HepG2 (cell line): ENCODE data around the gene SESN2. TPM values are rescaled to one million over a fixed set of nuclear protein-coding genes. Genes with fewer than 3 reads are reported as not detected.

Experiments
- ASH2L ChIP-seq: fragments of 300-600, 200-600 bp; sonication (generic); IDR thresholded peaks from 2 replicates; pipeline ENCODE4 v1.7.0; 2017; ENCODE audit warnings: low read depth, mild to moderate bottlenecking, moderate library complexity, mixed read lengths, low read length; ENCODE audit not compliant: insufficient read length
- CBX5 ChIP-seq: sonication (generic); formaldehyde crosslinking; IDR thresholded peaks from 2 replicates; pipeline ENCODE4 v1.4.0; 2020; ENCODE audit warnings: missing genetic modification reagents, borderline replicate concordance
- CCAR2 ChIP-seq: fragments of 200-400 bp; formaldehyde crosslinking; optimal IDR thresholded peaks from 2 replicates; pipeline ENCODE3; 2018; ENCODE audit warnings: low read depth, mild to moderate bottlenecking, low read length, moderate library complexity
- JDP2 ChIP-seq: sonication (generic); formaldehyde crosslinking; IDR thresholded peaks from 2 replicates; pipeline ENCODE4 v1.8.1; 2022; ENCODE audit warnings: missing genetic modification reagents, borderline replicate concordance
- KDM2A ChIP-seq: sonication (generic); formaldehyde crosslinking; IDR thresholded peaks from 2 replicates; pipeline ENCODE4 v1.4.0; 2020; ENCODE audit warnings: low read depth, missing genetic modification reagents, borderline replicate concordance
- KMT2B ChIP-seq: IDR thresholded peaks from 2 replicates; pipeline ENCODE4 v1.6.1; 2016; ENCODE audit warnings: missing genetic modification reagents, missing compliant biosample characterization
- LCORL ChIP-seq, 2 experiments: fragments of 450-650 bp in 1 of 2; sonication (generic) in 1 of 2; formaldehyde crosslinking in 1 of 2; IDR thresholded peaks; 2 replicates each; pipeline versions ENCODE4 v1.5.0 to v1.6.1; 2017 to 2020; ENCODE audit warnings: antibody characterized with exemption in 1 of 2, missing genetic modification reagents in 1 of 2
- PHF8 ChIP-seq: sonication (generic); formaldehyde crosslinking; IDR thresholded peaks from 2 replicates; pipeline ENCODE4 v1.5.0; 2020; ENCODE audit warnings: missing genetic modification reagents
- POLR2A ChIP-seq, 2 experiments: IDR thresholded peaks; 2 replicates each; pipeline ENCODE4 v1.6.1; 2011; ENCODE audit warnings: low read depth in 2 of 2, low read length in 2 of 2, mild to moderate bottlenecking in 1 of 2, moderate library complexity in 1 of 2; ENCODE audit not compliant: insufficient read depth in 1 of 2
- PRPF4 ChIP-seq: fragments of 200-400 bp; formaldehyde crosslinking; IDR thresholded peaks from 2 replicates; pipeline ENCODE4 v1.6.1; 2016; ENCODE audit warnings: low read length, low read depth; ENCODE audit not compliant: poor library complexity, severe bottlenecking
- RFX1 ChIP-seq: fragments of 450-650 bp; IDR thresholded peaks from 2 replicates; pipeline ENCODE4 v1.6.1; 2017
- SKI ChIP-seq: fragments of 450-650 bp; IDR thresholded peaks from one replicate; pipeline ENCODE4 v1.6.1; 2018; ENCODE audit warnings: mild to moderate bottlenecking; ENCODE audit not compliant: partially characterized antibody
- SMC3 ChIP-seq: IDR thresholded peaks from 2 replicates; pipeline ENCODE4 v1.6.1; 2011; ENCODE audit warnings: low read length, improper control_type of control experiment
- SNRNP70 ChIP-seq: fragments of 200-400 bp; formaldehyde crosslinking; IDR thresholded peaks from 2 replicates; pipeline ENCODE4 v1.6.1; 2017; ENCODE audit warnings: mild to moderate bottlenecking, low read depth, low read length, moderate library complexity
- TCF7 ChIP-seq: sonication (generic); IDR thresholded peaks from 2 replicates; pipeline ENCODE4 v1.6.1; 2016; ENCODE audit warnings: antibody characterized with exemption, low read depth
- THYN1 ChIP-seq: sonication (generic); formaldehyde crosslinking; IDR thresholded peaks from 2 replicates; pipeline ENCODE4 v1.8.1; 2023; ENCODE audit warnings: low read depth, mild to moderate bottlenecking, moderate library complexity, missing genetic modification reagents, borderline replicate concordance
- ZKSCAN5 ChIP-seq: sonication (generic); formaldehyde crosslinking; IDR thresholded peaks from 2 replicates; pipeline ENCODE4 v1.5.1; 2020; ENCODE audit warnings: mild to moderate bottlenecking, missing genetic modification reagents
- ZNF121 ChIP-seq: sonication (generic); formaldehyde crosslinking; IDR thresholded peaks from 2 replicates; pipeline ENCODE4 v1.5.0; 2020; ENCODE audit warnings: mild to moderate bottlenecking, missing genetic modification reagents
- ZNF225 ChIP-seq: sonication (generic); formaldehyde crosslinking; IDR thresholded peaks from 2 replicates; pipeline ENCODE4 v1.4.0; 2020; ENCODE audit warnings: mild to moderate bottlenecking, missing genetic modification reagents
- ZNF33B ChIP-seq: sonication (generic); formaldehyde crosslinking; IDR thresholded peaks from 2 replicates; pipeline ENCODE4 v1.5.1; 2020; ENCODE audit warnings: mild to moderate bottlenecking, missing genetic modification reagents
- ZNF562 ChIP-seq: sonication (generic); formaldehyde crosslinking; IDR thresholded peaks from 2 replicates; pipeline ENCODE4 v1.8.0; 2022; ENCODE audit warnings: missing genetic modification reagents, borderline replicate concordance
- ZNF563 ChIP-seq: sonication (generic); formaldehyde crosslinking; IDR thresholded peaks from 2 replicates; pipeline ENCODE4 v1.8.0; 2022; ENCODE audit warnings: mild to moderate bottlenecking, moderate library complexity, missing genetic modification reagents
- ZNF737 ChIP-seq: sonication (generic); formaldehyde crosslinking; IDR thresholded peaks from 2 replicates; pipeline ENCODE4 v1.5.0; 2020; ENCODE audit warnings: missing genetic modification reagents, mild to moderate bottlenecking, borderline replicate concordance
- ZNF891 ChIP-seq: sonication (generic); formaldehyde crosslinking; IDR thresholded peaks from 2 replicates; pipeline ENCODE4 v1.5.0; 2020; ENCODE audit warnings: mild to moderate bottlenecking, missing genetic modification reagents
- polyA plus RNA-seq, 8 experiments: library from polyadenylated mRNA; depleted of rRNA in 3 of 8; stranded (reverse) in 7 of 8; unstranded in 1 of 8; fragments of >200 nt; fragmentation: Illumina TruSeq in 4 of 8; extraction: Trizol in 4 of 8; gene quantifications; 2 replicates each; pipeline versions ENCODE4 v1.2.1 to v1.2.3, GENCODE V29; 2011 to 2016; ENCODE audit warnings: low read depth in 4 of 8, missing spikeins in 1 of 8, mixed read lengths in 1 of 8; ENCODE audit not compliant: insufficient read depth in 1 of 8
- total RNA-seq, 5 experiments: library from RNA; depleted of rRNA; stranded (reverse); fragments of >200 nt; fragmentation: Illumina TruSeq; extraction: Trizol; gene quantifications; 2 replicates each; pipeline ENCODE4 v1.2.3, GENCODE V29; 2016; ENCODE audit warnings: low read depth in 1 of 5
- TF ChIP-seq, protein P1 (sequence below): sonication (generic); formaldehyde crosslinking; IDR thresholded peaks from 2 replicates; pipeline ENCODE4 v1.9.0; 2022; ENCODE audit warnings: missing genetic modification reagents, mild to moderate bottlenecking, borderline replicate concordance
- TF ChIP-seq, protein P2 (sequence below): sonication (generic); formaldehyde crosslinking; IDR thresholded peaks from 2 replicates; pipeline ENCODE4 v1.8.1; 2023; ENCODE audit warnings: mild to moderate bottlenecking, missing genetic modification reagents

Gene SESN2
- total and polyA plus RNA-seq, 2 of the 13 experiments (the other 11 are each of a cell fraction or from before 2014, with no cell fraction given): 13.2 to 19.1 TPM

DNA sequence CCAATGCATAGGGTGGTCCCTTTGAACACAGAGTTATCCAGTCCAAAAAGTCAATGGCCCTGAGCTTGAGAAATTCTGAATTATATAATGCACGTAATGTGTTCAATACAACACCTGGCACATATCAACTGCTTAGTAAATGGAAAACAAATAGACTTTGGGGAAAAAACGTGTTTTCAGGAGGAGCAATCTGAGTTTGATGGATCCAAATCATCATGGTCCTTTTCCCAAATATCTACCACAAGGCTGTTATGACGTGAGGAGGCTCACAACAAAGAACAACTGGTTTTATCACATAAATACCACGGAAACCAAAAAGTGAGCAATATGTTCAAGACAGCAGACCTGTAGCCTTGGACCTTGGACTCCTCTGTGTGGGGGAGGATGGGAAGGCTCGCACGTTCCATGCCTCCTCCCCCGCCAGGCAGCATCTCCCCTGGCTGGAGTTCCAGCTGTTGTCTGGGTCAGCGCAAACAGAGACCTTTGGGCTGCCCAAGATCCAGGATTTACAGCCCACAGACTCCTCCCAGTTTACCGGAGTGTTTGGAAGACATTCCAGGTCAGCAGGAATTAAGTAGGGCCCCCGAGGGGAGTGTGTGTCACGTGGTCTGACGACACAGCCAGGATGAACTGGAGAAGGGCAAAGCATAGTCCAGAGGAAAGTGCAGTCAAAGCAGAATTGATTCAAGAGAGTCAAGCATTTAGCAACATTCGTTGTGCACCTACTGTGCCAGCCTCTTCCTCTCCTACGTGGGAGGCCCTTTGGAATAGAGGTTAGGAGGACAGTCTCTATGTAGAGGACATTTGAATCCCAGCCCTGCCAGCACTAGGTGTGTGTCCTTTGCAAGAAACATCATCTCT lies 37.3 kb downstream of the SESN2 start (continued):
- TF ChIP-seq ZNF562 (CRISPR knock-in tag): no peak
- TF ChIP-seq SKI: peak; percentile 94
- TF ChIP-seq LCORL (IDR thresholded peaks at IDR 0.05): no peak
- TF ChIP-seq LCORL (CRISPR knock-in tag; IDR thresholded peaks at IDR 0.05): peak; percentile 95
- TF ChIP-seq TCF7: no peak
- TF ChIP-seq JDP2 (CRISPR knock-in tag): no peak
- no peak for TF ChIP-seq CCAR2
- no peak for TF ChIP-seq ZNF33B
- TF ChIP-seq, protein P1, sequence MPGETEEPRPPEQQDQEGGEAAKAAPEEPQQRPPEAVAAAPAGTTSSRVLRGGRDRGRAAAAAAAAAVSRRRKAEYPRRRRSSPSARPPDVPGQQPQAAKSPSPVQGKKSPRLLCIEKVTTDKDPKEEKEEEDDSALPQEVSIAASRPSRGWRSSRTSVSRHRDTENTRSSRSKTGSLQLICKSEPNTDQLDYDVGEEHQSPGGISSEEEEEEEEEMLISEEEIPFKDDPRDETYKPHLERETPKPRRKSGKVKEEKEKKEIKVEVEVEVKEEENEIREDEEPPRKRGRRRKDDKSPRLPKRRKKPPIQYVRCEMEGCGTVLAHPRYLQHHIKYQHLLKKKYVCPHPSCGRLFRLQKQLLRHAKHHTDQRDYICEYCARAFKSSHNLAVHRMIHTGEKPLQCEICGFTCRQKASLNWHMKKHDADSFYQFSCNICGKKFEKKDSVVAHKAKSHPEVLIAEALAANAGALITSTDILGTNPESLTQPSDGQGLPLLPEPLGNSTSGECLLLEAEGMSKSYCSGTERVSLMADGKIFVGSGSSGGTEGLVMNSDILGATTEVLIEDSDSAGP (CRISPR knock-in tag): peak; percentile 47; the same call in 1 of the 2 replicates
- no peak for TF ChIP-seq ZNF225
- TF ChIP-seq ZNF891 (CRISPR knock-in tag): no peak
- peak; percentile 37 to 43; a peak in 2 of 4 replicates for TF ChIP-seq POLR2A (IDR thresholded peaks at IDR 0.05; ENCODE audit: insufficient read depth in 1 of 2, low read depth in 2 of 2, low read length in 2 of 2)
- TF ChIP-seq ZNF121 (CRISPR knock-in tag): peak; percentile 12; the same call in 1 of the 2 replicates
- no peak for TF ChIP-seq THYN1 (CRISPR knock-in tag)
- TF ChIP-seq SNRNP70: no peak
- no peak for TF ChIP-seq ZKSCAN5 (CRISPR knock-in tag)
- TF ChIP-seq PRPF4: peak; percentile 54
- no peak for TF ChIP-seq PHF8 (CRISPR knock-in tag)
- no peak for TF ChIP-seq ZNF737 (CRISPR knock-in tag)
- TF ChIP-seq CBX5: peak; percentile 80; the same call in 1 of the 2 replicates
- TF ChIP-seq KDM2A (CRISPR knock-in tag): peak; percentile 78
- TF ChIP-seq KMT2B (CRISPR knock-in tag): no peak; the same call in 1 of the 2 replicates
- no peak for TF ChIP-seq RFX1
- no peak for TF ChIP-seq SMC3
- TF ChIP-seq ZNF563 (CRISPR knock-in tag): no peak
- TF ChIP-seq, protein P2, sequence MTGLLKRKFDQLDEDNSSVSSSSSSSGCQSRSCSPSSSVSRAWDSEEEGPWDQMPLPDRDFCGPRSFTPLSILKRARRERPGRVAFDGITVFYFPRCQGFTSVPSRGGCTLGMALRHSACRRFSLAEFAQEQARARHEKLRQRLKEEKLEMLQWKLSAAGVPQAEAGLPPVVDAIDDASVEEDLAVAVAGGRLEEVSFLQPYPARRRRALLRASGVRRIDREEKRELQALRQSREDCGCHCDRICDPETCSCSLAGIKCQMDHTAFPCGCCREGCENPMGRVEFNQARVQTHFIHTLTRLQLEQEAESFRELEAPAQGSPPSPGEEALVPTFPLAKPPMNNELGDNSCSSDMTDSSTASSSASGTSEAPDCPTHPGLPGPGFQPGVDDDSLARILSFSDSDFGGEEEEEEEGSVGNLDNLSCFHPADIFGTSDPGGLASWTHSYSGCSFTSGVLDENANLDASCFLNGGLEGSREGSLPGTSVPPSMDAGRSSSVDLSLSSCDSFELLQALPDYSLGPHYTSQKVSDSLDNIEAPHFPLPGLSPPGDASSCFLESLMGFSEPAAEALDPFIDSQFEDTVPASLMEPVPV (CRISPR knock-in tag): peak; percentile 46; the same call in 1 of the 2 replicates
- TF ChIP-seq ASH2L: peak; percentile 68
